A549 (cell line): Measurements from ENCODE around the gene NTRK2. TPM values are rescaled to one million over a fixed set of nuclear protein-coding genes. Genes with fewer than 3 reads are reported as not detected.

ENCODE experiments used
- ATOH8 ChIP-seq: fragments of 250-450 bp; sonication (Bioruptor Pico); IDR thresholded peaks from 2 replicates; pipeline ENCODE4 v1.5.0; 2020; ENCODE audit warnings: low read depth, mild to moderate bottlenecking, moderate library complexity
- BCL3 ChIP-seq: fragments of >200 bp; sonication (Bioruptor Twin); formaldehyde crosslinking; IDR thresholded peaks from 3 replicates; pipeline ENCODE4 v1.6.1; 2016
- CBX2 ChIP-seq: fragments of 200-600 bp; sonication (generic); IDR thresholded peaks from 2 replicates; pipeline ENCODE4 v1.6.1; 2016; ENCODE audit warnings: low read depth, mild to moderate bottlenecking, borderline replicate concordance
- CBX8 ChIP-seq: fragments of 200-600 bp; sonication (generic); IDR thresholded peaks from 2 replicates; pipeline ENCODE4 v1.6.1; 2016
- E2F6 ChIP-seq: IDR thresholded peaks from 2 replicates; pipeline ENCODE4 v1.6.1; 2012; ENCODE audit warnings: low read depth, borderline replicate concordance
- EHF ChIP-seq: fragments of 250-450 bp; sonication (Bioruptor Pico); IDR thresholded peaks from 2 replicates; pipeline ENCODE4 v1.5.0; 2020; ENCODE audit warnings: mild to moderate bottlenecking
- ELK1 ChIP-seq: fragments of 150-350 bp; IDR thresholded peaks from 2 replicates; pipeline ENCODE4 v1.6.1; 2014; ENCODE audit warnings: low read depth, mild to moderate bottlenecking, low read length
- EP300 ChIP-seq, 2 experiments: fragments of >200 bp; sonication (Bioruptor Twin); formaldehyde crosslinking; IDR thresholded peaks; 2 replicates in 1 of 2; 3 replicates in 1 of 2; pipeline ENCODE4 v1.6.1; 2016 to 2017
- ESRRA ChIP-seq: fragments of 150-350 bp; IDR thresholded peaks from 2 replicates; pipeline ENCODE4 v1.6.1; 2014; ENCODE audit warnings: mild to moderate bottlenecking, low read length, borderline replicate concordance
- FOSB ChIP-seq: fragments of 250-450 bp; sonication (Bioruptor Pico); IDR thresholded peaks from 2 replicates; pipeline ENCODE4 v1.5.0; 2020; ENCODE audit warnings: mild to moderate bottlenecking, moderate library complexity
- GATA3 ChIP-seq: IDR thresholded peaks from 2 replicates; pipeline ENCODE4 v1.6.1; 2012; ENCODE audit warnings: borderline replicate concordance
- HDAC2 ChIP-seq: fragments of 200-600 bp; sonication (generic); IDR thresholded peaks from 2 replicates; pipeline ENCODE4 v1.6.1; 2016
- HMGXB4 ChIP-seq: fragments of 250-450 bp; sonication (Bioruptor Pico); IDR thresholded peaks from 2 replicates; pipeline ENCODE4 v1.5.0; 2021; ENCODE audit warnings: mild to moderate bottlenecking, moderate library complexity, borderline replicate concordance
- JUN ChIP-seq, 2 experiments: fragments of >200 bp; sonication (Bioruptor Twin); formaldehyde crosslinking; IDR thresholded peaks; 2 replicates in 1 of 2; 3 replicates in 1 of 2; pipeline ENCODE4 v1.6.1; 2016 to 2017
- JUNB ChIP-seq: fragments of >200 bp; sonication (Bioruptor Twin); formaldehyde crosslinking; IDR thresholded peaks from 2 replicates; pipeline ENCODE4 v1.6.1; 2016
- KDM1A ChIP-seq: fragments of 200-600 bp; sonication (generic); IDR thresholded peaks from 2 replicates; pipeline ENCODE4 v1.6.1; 2016; ENCODE audit warnings: low read depth, mild to moderate bottlenecking
- KDM5A ChIP-seq: fragments of 200-600 bp; sonication (generic); IDR thresholded peaks from 2 replicates; pipeline ENCODE4 v1.6.1; 2016; ENCODE audit warnings: antibody characterized with exemption, mild to moderate bottlenecking
- MAFK ChIP-seq: fragments of 450-650 bp; IDR thresholded peaks from 2 replicates; pipeline ENCODE4 v1.6.1; 2014; ENCODE audit not compliant: partially characterized antibody
- MAX ChIP-seq: IDR thresholded peaks from 2 replicates; pipeline ENCODE4 v1.6.1; 2012
- MYC ChIP-seq: IDR thresholded peaks from 2 replicates; pipeline ENCODE4 v1.6.1; 2012; ENCODE audit warnings: mild to moderate bottlenecking, inconsistent platforms, low read length, improper control_type of control experiment, borderline replicate concordance
- NR3C1 ChIP-seq: fragments of >200 bp; sonication (Bioruptor Twin); formaldehyde crosslinking; IDR thresholded peaks from 3 replicates; pipeline ENCODE4 v1.6.1; 2017
- PBX3 ChIP-seq: IDR thresholded peaks from 2 replicates; pipeline ENCODE4 v1.6.1; 2012
- PHF8 ChIP-seq: fragments of 200-600 bp; sonication (generic); IDR thresholded peaks from 2 replicates; pipeline ENCODE4 v1.6.1; 2016; ENCODE audit warnings: low read depth, mild to moderate bottlenecking, antibody characterized with exemption, moderate library complexity, borderline replicate concordance
- RAD21 ChIP-seq, 2 experiments: fragments of >200 bp in 1 of 2; sonication (Bioruptor Twin) in 1 of 2; formaldehyde crosslinking in 1 of 2; IDR thresholded peaks in 1 of 2; conservative IDR thresholded peaks in 1 of 2; 2 replicates in 1 of 2; 3 replicates in 1 of 2; pipeline ENCODE4 v1.6.1; 2012 to 2018; ENCODE audit warnings: inconsistent platforms in 1 of 2
- RARB ChIP-seq: fragments of 250-450 bp; sonication (Bioruptor Pico); IDR thresholded peaks from 2 replicates; pipeline ENCODE4 v1.8.0; 2021; ENCODE audit warnings: mild to moderate bottlenecking, moderate library complexity
- RFX5 ChIP-seq: fragments of 450-650 bp; IDR thresholded peaks from 2 replicates; pipeline ENCODE4 v1.7.1; 2014; ENCODE audit warnings: antibody characterized with exemption, mild to moderate bottlenecking, moderate library complexity
- SMC3 ChIP-seq: fragments of >200 bp; sonication (Bioruptor Twin); formaldehyde crosslinking; IDR thresholded peaks from 3 replicates; pipeline ENCODE4 v1.6.1; 2018; ENCODE audit warnings: inconsistent platforms
- SREBF2 ChIP-seq: fragments of 450-650 bp; IDR thresholded peaks from 2 replicates; pipeline ENCODE4 v1.6.1; 2014; ENCODE audit warnings: mild to moderate bottlenecking, moderate library complexity
- USF2 ChIP-seq: fragments of 450-650 bp; IDR thresholded peaks from 2 replicates; pipeline ENCODE4 v1.6.1; 2014; ENCODE audit warnings: antibody characterized with exemption
- ZFP36 ChIP-seq: fragments of 450-650 bp; IDR thresholded peaks from 2 replicates; pipeline ENCODE4 v1.6.1; 2014; ENCODE audit warnings: borderline replicate concordance; ENCODE audit not compliant: partially characterized antibody
- ZNF302 ChIP-seq: fragments of 250-450 bp; sonication (Bioruptor Pico); IDR thresholded peaks from 2 replicates; pipeline ENCODE4 v1.9.0; 2021; ENCODE audit warnings: inconsistent platforms, mild to moderate bottlenecking, moderate library complexity
- polyA plus RNA-seq, 4 experiments: library from polyadenylated mRNA; depleted of rRNA in 3 of 4; stranded (reverse); fragments of >200 nt; fragmentation: RNase III in 1 of 4; extraction: RNeasy Plus Mini Kit Qiagen cat#74134 plus additional on column Dnase treatment in 1 of 4; gene quantifications; 2 replicates in 3 of 4; 3 replicates in 1 of 4; pipeline ENCODE4 v1.2.3, GENCODE V29; 2011 to 2017

NTRK2 gene
- polyA plus RNA-seq, 2 of the 4 experiments (the other 2 are of a cell fraction), result 0.03 TPM

- no peak for TF ChIP-seq PBX3
- no peak for TF ChIP-seq E2F6
- no peak for TF ChIP-seq ZNF302 (CRISPR knock-in tag)
- no peak for TF ChIP-seq BCL3
- TF ChIP-seq EP300 (IDR thresholded peaks at IDR 0.05), result peak; percentile 44 to 68; a peak in 2 of 5 replicates
- no peak for TF ChIP-seq HMGXB4 (CRISPR knock-in tag)
- TF ChIP-seq SREBF2, result no peak
- no peak for TF ChIP-seq FOSB (CRISPR knock-in tag)
- TF ChIP-seq NR3C1, result no peak
- no peak for TF ChIP-seq RAD21 (conservative IDR thresholded peaks at IDR 0.05 in 1 of 2, IDR thresholded peaks at IDR 0.05 in 1 of 2)
- 0 out of 2 replicates have a peak, but pooled peaks have one; percentile 54 for TF ChIP-seq ATOH8 (CRISPR knock-in tag)
- TF ChIP-seq CBX2, result no peak
- no peak for TF ChIP-seq EHF (CRISPR knock-in tag)
- TF ChIP-seq RFX5, result no peak
- no peak for TF ChIP-seq KDM5A
- TF ChIP-seq MAFK, result no peak
- no peak for TF ChIP-seq PHF8
- TF ChIP-seq KDM1A, result no peak
- TF ChIP-seq JUN (IDR thresholded peaks at IDR 0.05), result peak in 1 of 2 experiments; percentile 41; a peak in 1 of 5 replicates
- TF ChIP-seq CBX8, result no peak
- no peak for TF ChIP-seq ELK1
- peak; percentile 41; the same call in 1 of the 2 replicates for TF ChIP-seq GATA3
- TF ChIP-seq ESRRA, result no peak
- TF ChIP-seq JUNB, result peak; percentile 45; the same call in 1 of the 2 replicates
- TF ChIP-seq USF2, result no peak
- TF ChIP-seq SMC3, result no peak; the same call in 2 of the 3 replicates
- 0 out of 2 replicates have a peak, but pooled peaks have one; percentile 21 for TF ChIP-seq MAX
- TF ChIP-seq RARB (CRISPR knock-in tag), result no peak
- no peak for TF ChIP-seq MYC
- no peak for TF ChIP-seq HDAC2
- TF ChIP-seq ZFP36, result no peak
Observed at GRCh38 chr9:84970432-84970831, 300.9 kb downstream of the NTRK2 start (continued).
